RWPE2 (cell line): ENCODE results near the gene ME3.

ENCODE experiments used
- ATAC-seq: fragments of 200-7000 bp; cut with Tn5 transposase; 3 replicates; pipeline ENCODE4 v1.9.1; 2021; ENCODE audit warnings: low read depth
- DNase-seq: peaks from one replicate; pipeline ENCODE4 v3.0.0-alpha.2; 2020; ENCODE audit warnings: low spot score
- H3K27ac ChIP-seq: fragments of 450-650 bp; 2 replicates; pipeline ENCODE4 v1.5.1; 2017; ENCODE audit warnings: mild to moderate bottlenecking; ENCODE audit not compliant: poor library complexity, severe bottlenecking
- H3K27me3 ChIP-seq: fragments of 250-450 bp; sonication (Bioruptor Pico); 2 replicates; pipeline ENCODE4 v1.5.1; 2021; ENCODE audit warnings: mild to moderate bottlenecking, moderate library complexity; ENCODE audit not compliant: insufficient read depth, poor library complexity, severe bottlenecking
- H3K36me3 ChIP-seq: fragments of 250-450 bp; sonication (Bioruptor Pico); 2 replicates; pipeline ENCODE4 v1.5.1; 2020; ENCODE audit warnings: low read depth, mild to moderate bottlenecking, moderate library complexity
- H3K4me1 ChIP-seq: fragments of 250-450 bp; sonication (Bioruptor Pico); 2 replicates; pipeline ENCODE4 v1.5.1; 2021; ENCODE audit warnings: mild to moderate bottlenecking, moderate library complexity; ENCODE audit not compliant: insufficient read depth, poor library complexity, severe bottlenecking
- H3K4me3 ChIP-seq: fragments of 250-450 bp; sonication (Bioruptor Pico); 2 replicates; pipeline ENCODE4 v1.5.1; 2021; ENCODE audit warnings: mild to moderate bottlenecking, moderate library complexity; ENCODE audit not compliant: severe bottlenecking
- H3K9me3 ChIP-seq: fragments of 250-450 bp; sonication (Bioruptor Pico); 2 replicates; pipeline ENCODE4 v1.5.1; 2021; ENCODE audit warnings: mild to moderate bottlenecking, moderate library complexity; ENCODE audit not compliant: severe bottlenecking
- TF ChIP-seq, protein P1 (sequence below): fragments of 450-650 bp; IDR thresholded peaks from one replicate; pipeline ENCODE4 v1.5.1; 2017; ENCODE audit warnings: mild to moderate bottlenecking, moderate library complexity; ENCODE audit not compliant: poor library complexity, severe bottlenecking

The ME3 gene

GRCh38 chr11:86615487-86615886 is 56.9 kb downstream of the ME3 start:
- Histone ChIP-seq H3K4me3 (no peak overlapping the region), H3K27ac (no peak overlapping the region), H3K36me3 (no peaks in the 10 kb centered on the region), H3K9me3 (peaks cover 2% of the 10 kb centered on the region), H3K27me3 (no peaks in the 10 kb centered on the region), H3K4me1 (no peaks in the 10 kb centered on the region)
- DNase-seq: no peak
- TF ChIP-seq, protein P1, sequence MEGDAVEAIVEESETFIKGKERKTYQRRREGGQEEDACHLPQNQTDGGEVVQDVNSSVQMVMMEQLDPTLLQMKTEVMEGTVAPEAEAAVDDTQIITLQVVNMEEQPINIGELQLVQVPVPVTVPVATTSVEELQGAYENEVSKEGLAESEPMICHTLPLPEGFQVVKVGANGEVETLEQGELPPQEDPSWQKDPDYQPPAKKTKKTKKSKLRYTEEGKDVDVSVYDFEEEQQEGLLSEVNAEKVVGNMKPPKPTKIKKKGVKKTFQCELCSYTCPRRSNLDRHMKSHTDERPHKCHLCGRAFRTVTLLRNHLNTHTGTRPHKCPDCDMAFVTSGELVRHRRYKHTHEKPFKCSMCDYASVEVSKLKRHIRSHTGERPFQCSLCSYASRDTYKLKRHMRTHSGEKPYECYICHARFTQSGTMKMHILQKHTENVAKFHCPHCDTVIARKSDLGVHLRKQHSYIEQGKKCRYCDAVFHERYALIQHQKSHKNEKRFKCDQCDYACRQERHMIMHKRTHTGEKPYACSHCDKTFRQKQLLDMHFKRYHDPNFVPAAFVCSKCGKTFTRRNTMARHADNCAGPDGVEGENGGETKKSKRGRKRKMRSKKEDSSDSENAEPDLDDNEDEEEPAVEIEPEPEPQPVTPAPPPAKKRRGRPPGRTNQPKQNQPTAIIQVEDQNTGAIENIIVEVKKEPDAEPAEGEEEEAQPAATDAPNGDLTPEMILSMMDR: no peak
- ATAC-seq: no peak

GRCh38 chr11:86610559-86611341 is 61.7 kb downstream of the ME3 start:
- Histone ChIP-seq H3K4me1 (peaks cover 13% of the 10 kb centered on the region), H3K4me3 (no peak overlapping the region), H3K27me3 (no peaks in the 10 kb centered on the region), H3K36me3 (no peaks in the 10 kb centered on the region), H3K27ac (no peak overlapping the region), H3K9me3 (no peaks in the 10 kb centered on the region)
- TF ChIP-seq, protein P1: no peak
- DNase-seq (no peak), ATAC-seq (no peak)

DNA sequence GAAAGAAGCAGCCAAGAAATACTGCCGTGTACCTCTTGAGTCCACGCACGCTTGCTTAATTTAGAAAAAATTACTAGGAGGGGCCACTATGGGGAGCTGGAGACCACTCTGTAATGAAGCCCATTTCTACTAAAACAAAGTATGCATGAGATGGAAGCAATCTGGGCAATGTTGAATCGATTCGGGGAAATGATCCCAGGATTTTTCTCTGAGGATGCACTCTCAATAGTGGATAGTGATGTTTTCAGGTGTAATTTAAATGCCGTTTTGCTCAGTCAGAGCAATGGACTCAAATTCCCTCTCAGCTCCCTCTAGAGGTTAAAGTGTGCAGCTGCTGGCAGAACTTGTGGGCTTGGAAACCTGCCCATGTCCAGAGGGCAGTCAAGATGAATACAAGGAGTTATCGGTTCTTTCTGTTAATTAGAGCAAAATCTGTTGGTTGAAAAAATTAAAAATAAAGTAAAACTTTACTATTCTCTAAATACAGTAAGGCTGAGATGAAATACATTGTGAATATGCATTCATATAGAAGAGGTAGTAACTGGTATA is 64.1 kb downstream of the ME3 start:
- DNase-seq (no peak), ATAC-seq (peak; percentile 75)
- no peak overlapping the region for H3K4me3 ChIP-seq

GRCh38 chr11:86606836-86607481 is 65.5 kb downstream of the ME3 start:
- ATAC-seq (no peak), DNase-seq (no peak)
- Histone ChIP-seq H3K4me1 (peaks cover 13% of the 10 kb centered on the region), H3K27ac (peak overlapping the region; percentile 37), H3K9me3 (no peaks in the 10 kb centered on the region), H3K27me3 (no peaks in the 10 kb centered on the region), H3K36me3 (no peaks in the 10 kb centered on the region), H3K4me3 (no peak overlapping the region)
- TF ChIP-seq, protein P1: no peak

More for the DNA sequence above, 64.1 kb downstream of the ME3 start:
- Histone ChIP-seq H3K27me3 (no peaks in the 10 kb centered on the region), H3K4me1 (peaks cover 13% of the 10 kb centered on the region), H3K9me3 (no peaks in the 10 kb centered on the region), H3K36me3 (no peaks in the 10 kb centered on the region), H3K27ac (no peak overlapping the region)
- TF ChIP-seq, protein P1: peak; percentile 99
